SK-N-SH (cell line): ENCODE data around the gene TSKS. TPM values are rescaled to one million over a fixed set of nuclear protein-coding genes. Genes with fewer than 3 reads are reported as not detected.

ENCODE experiments used
- CTCF ChIA-PET: fragments of 300-600, 350-600 bp; formaldehyde crosslinking; extraction: SDS; loops from one replicate; lab custom pipeline; 2021; lab: Yijun Ruan, JAX
- POLR2A ChIA-PET: fragments of 350-600 bp; sonication (Branson Sonifier 250); formaldehyde crosslinking; extraction: SDS; loops from one replicate; lab custom pipeline; 2020; ENCODE audit warnings: antibody characterized with exemption, inconsistent platforms; lab: Yijun Ruan, JAX
- DNase-seq: peaks from one replicate; pipeline ENCODE4 v3.0.0; 2012
- H2AFZ ChIP-seq: fragments of 200-600 bp; sonication (generic); 2 replicates; pipeline ENCODE4 v1.8.1; 2016; ENCODE audit warnings: antibody characterized with exemption, mild to moderate bottlenecking, low read depth
- H3F3A ChIP-seq: fragments of 200-600 bp; sonication (generic); replicated peaks from 2 replicates; pipeline ENCODE3; 2016; ENCODE audit warnings: antibody characterized with exemption, mild to moderate bottlenecking; ENCODE audit not compliant: insufficient read depth
- H3K27ac ChIP-seq, 2 experiments: fragments of 200-500 bp in 1 of 2; fragments of 200-600 bp in 1 of 2; sonication (Bioruptor generic) in 1 of 2; sonication (generic), shearing (Covaris generic) in 1 of 2; 2 replicates each; pipeline versions ENCODE4 v1.5.1 to v1.6.1; 2014 to 2016; ENCODE audit warnings: low read depth in 2 of 2, inconsistent platforms in 1 of 2, low read length in 1 of 2, mild to moderate bottlenecking in 1 of 2, mixed read lengths in 1 of 2
- H3K27me3 ChIP-seq: fragments of 200-600 bp; sonication (generic), shearing (Covaris generic); 2 replicates; pipeline ENCODE4 v1.6.1; 2016; ENCODE audit warnings: mixed run types; ENCODE audit not compliant: insufficient read depth
- H3K36me3 ChIP-seq, 2 experiments: fragments of 200-500 bp in 1 of 2; fragments of 200-600 bp in 1 of 2; sonication (Bioruptor generic) in 1 of 2; sonication (generic) in 1 of 2; replicated peaks in 1 of 2; 2 replicates each; pipeline versions ENCODE3 to v1.5.1; 2014 to 2016; ENCODE audit warnings: low read length in 1 of 2, mild to moderate bottlenecking in 1 of 2; ENCODE audit not compliant: insufficient read depth in 2 of 2, control insufficient read depth in 1 of 2
- H3K4me1 ChIP-seq, 2 experiments: fragments of 200-500 bp in 1 of 2; fragments of 200-600 bp in 1 of 2; sonication (Bioruptor generic) in 1 of 2; sonication (generic), shearing (Covaris generic) in 1 of 2; 2 replicates each; pipeline versions ENCODE4 v1.5.1 to v1.6.1; 2014 to 2016; ENCODE audit warnings: low read depth in 1 of 2, low read length in 1 of 2, mixed run types in 1 of 2; ENCODE audit not compliant: insufficient read depth in 2 of 2, control insufficient read depth in 1 of 2
- H3K4me2 ChIP-seq: fragments of 200-600 bp; sonication (generic), shearing (Covaris generic); 2 replicates; pipeline ENCODE4 v1.6.1; 2017; ENCODE audit warnings: mixed run types
- H3K4me3 ChIP-seq, 2 experiments: fragments of 200-500 bp in 1 of 2; fragments of 200-600 bp in 1 of 2; sonication (Bioruptor generic) in 1 of 2; sonication (generic), shearing (Covaris generic) in 1 of 2; 2 replicates each; pipeline versions ENCODE4 v1.5.1 to v1.8.1; 2014 to 2016; ENCODE audit warnings: low read depth in 2 of 2, inconsistent platforms in 1 of 2, low read length in 1 of 2, mild to moderate bottlenecking in 1 of 2, mixed read lengths in 1 of 2, moderate library complexity in 1 of 2
- H3K79me2 ChIP-seq: fragments of 200-600 bp; sonication (generic); 2 replicates; pipeline ENCODE4 v1.8.1; 2017; ENCODE audit warnings: mild to moderate bottlenecking; ENCODE audit not compliant: insufficient read depth
- H3K9ac ChIP-seq: fragments of 200-600 bp; sonication (generic); 2 replicates; pipeline ENCODE4 v1.6.1; 2017; ENCODE audit warnings: mixed run types
- H3K9me2 ChIP-seq: fragments of 200-600 bp; sonication (generic); 2 replicates; pipeline ENCODE4 v1.6.1; 2017; ENCODE audit warnings: mixed run types
- H3K9me3 ChIP-seq: fragments of 200-600 bp; sonication (generic); 2 replicates; pipeline ENCODE4 v1.6.1; 2017; ENCODE audit warnings: mixed run types, mild to moderate bottlenecking, moderate library complexity
- H4K20me1 ChIP-seq: fragments of 200-600 bp; sonication (generic); 2 replicates; pipeline ENCODE4 v1.6.1; 2017; ENCODE audit warnings: mild to moderate bottlenecking, mixed run types; ENCODE audit not compliant: insufficient read depth
- CTCF ChIP-seq: fragments of 200-600 bp; sonication (generic); IDR thresholded peaks from 2 replicates; pipeline ENCODE4 v1.6.1; 2017; ENCODE audit warnings: antibody characterized with exemption, mild to moderate bottlenecking, moderate library complexity
- ELF1 ChIP-seq: IDR thresholded peaks from 2 replicates; pipeline ENCODE4 v1.4.0; 2012
- EP300 ChIP-seq, 2 experiments: IDR thresholded peaks; 2 replicates each; pipeline versions ENCODE4 v1.4.0 to v1.6.1; 2012; ENCODE audit warnings: borderline replicate concordance in 1 of 2, low read depth in 1 of 2, low read length in 1 of 2
- FOXM1 ChIP-seq: IDR thresholded peaks from 2 replicates; pipeline ENCODE4 v1.4.0; 2012; ENCODE audit warnings: low read depth, mild to moderate bottlenecking
- GABPA ChIP-seq: IDR thresholded peaks from 2 replicates; pipeline ENCODE4 v1.4.0; 2012; ENCODE audit warnings: low read depth, mild to moderate bottlenecking
- GATA2 ChIP-seq: sonication (generic); formaldehyde crosslinking; IDR thresholded peaks from 2 replicates; pipeline ENCODE4 v1.5.0; 2020; ENCODE audit warnings: mild to moderate bottlenecking, missing genetic modification reagents
- IRF3 ChIP-seq: fragments of 150-350 bp; IDR thresholded peaks from 2 replicates; pipeline ENCODE4 v1.6.1; 2016; ENCODE audit warnings: mild to moderate bottlenecking, low read depth, low read length
- MEF2A ChIP-seq: IDR thresholded peaks from 2 replicates; pipeline ENCODE4 v1.4.0; 2012; ENCODE audit warnings: low read depth, borderline replicate concordance
- MXI1 ChIP-seq: IDR thresholded peaks from 2 replicates; pipeline ENCODE4 v1.6.1; 2012; ENCODE audit warnings: mild to moderate bottlenecking, low read depth, low read length, improper control_type of control experiment
- PBX3 ChIP-seq: IDR thresholded peaks from 2 replicates; pipeline ENCODE4; 2012
- POLR2AphosphoS5 ChIP-seq: IDR thresholded peaks from 2 replicates; pipeline ENCODE4 v1.6.1; 2012; ENCODE audit warnings: low read depth, low read length
- RAD21 ChIP-seq: IDR thresholded peaks from 2 replicates; pipeline ENCODE4 v1.6.1; 2012; ENCODE audit warnings: mild to moderate bottlenecking, low read length
- RCOR1 ChIP-seq: fragments of 150-350 bp; IDR thresholded peaks from 2 replicates; pipeline ENCODE4 v1.6.1; 2017; ENCODE audit warnings: antibody characterized with exemption, low read length
- SIN3A ChIP-seq: IDR thresholded peaks from 2 replicates; pipeline ENCODE4 v1.6.1; 2012; ENCODE audit warnings: low read depth, mild to moderate bottlenecking, low read length, moderate library complexity, borderline replicate concordance
- SMC3 ChIP-seq: IDR thresholded peaks from 2 replicates; pipeline ENCODE4 v1.6.1; 2012; ENCODE audit warnings: low read depth, low read length, improper control_type of control experiment
- TEAD4 ChIP-seq: IDR thresholded peaks from 2 replicates; pipeline ENCODE4 v1.4.0; 2012; ENCODE audit warnings: mild to moderate bottlenecking, borderline replicate concordance; ENCODE audit not compliant: insufficient read depth
- USF1 ChIP-seq: IDR thresholded peaks from 2 replicates; pipeline ENCODE4 v1.4.0; 2012; ENCODE audit warnings: low read depth, borderline replicate concordance
- USF2 ChIP-seq: fragments of 150-350 bp; IDR thresholded peaks from 2 replicates; pipeline ENCODE4 v1.6.1; 2017; ENCODE audit warnings: antibody characterized with exemption, low read length, low read depth, borderline replicate concordance
- ZBTB33 ChIP-seq: IDR thresholded peaks from 2 replicates; pipeline ENCODE4 v1.4.0; 2012; ENCODE audit warnings: low read depth, borderline replicate concordance
- WGBS: methylation state at CpG from one replicate; pipeline ENCODE4 v1.1.6; 2017; ENCODE audit warnings: low lambda C conversion rate; 5-methylcytosine and 5-hydroxymethylcytosine counted together
- polyA plus RNA-seq, 3 experiments: library from polyadenylated mRNA; depleted of rRNA; stranded (reverse); fragments of >200 nt; gene quantifications; 2 replicates each; pipeline ENCODE4 v1.2.3, GENCODE V29; 2012

The TSKS gene
- polyA plus RNA-seq, 1 of the 3 experiments (the other 2 are of a cell fraction), result not detected

- CTCF ChIA-PET, result interaction anchor here (0.7 kb wide), 1 partner anchor 15 kb away, joined by 3 read pairs; no protein-coding TSS in a partner anchor
- H4K20me1 ChIP-seq, result peaks cover 13% of the 10 kb centered on the region
- H3K4me1 ChIP-seq, result peaks cover 6 to 16% of the 10 kb centered on the region in 2 experiments; a peak in 2 of 4 replicates
- no peak overlapping the region for H3K9ac ChIP-seq
- H3K4me2 ChIP-seq, result no peak overlapping the region
- H3F3A ChIP-seq, result peaks cover 4% of the 10 kb centered on the region
- H3K9me2 ChIP-seq, result no peaks in the 10 kb centered on the region
- no peak overlapping the region for H3K4me3 ChIP-seq
- POLR2A ChIA-PET, result interaction anchor here (1.4 kb wide), 1 partner anchor 43 kb away, joined by 3 read pairs; the partner anchor contains the start of gene FUZ
- TF ChIP-seq CTCF (no peak), SIN3A (no peak), PBX3 (no peak), USF1 (no peak), POLR2AphosphoS5 (no peak), FOXM1 (no peak), TEAD4 (no peak), ZBTB33 (no peak), RCOR1 (no peak), SMC3 (no peak), GATA2 (CRISPR knock-in tag) (no peak), IRF3 (no peak), USF2 (no peak), GABPA (no peak), MXI1 (no peak), EP300 (IDR thresholded peaks at IDR 0.05; ENCODE audit: borderline replicate concordance in 1 of 2, low read depth in 1 of 2, low read length in 1 of 2) (no peak), RAD21 (no peak), ELF1 (no peak), MEF2A (no peak)
- 92% methylated on average over 8 of the region's 8 CpGs for WGBS
- H3K27ac ChIP-seq, result no peak overlapping the region
- no peaks in the 10 kb centered on the region for H3K36me3 ChIP-seq
- no peak overlapping the region for H2AFZ ChIP-seq
- H3K79me2 ChIP-seq, result peaks cover 86% of the 10 kb centered on the region
- no peaks in the 10 kb centered on the region for H3K27me3 ChIP-seq
- DNase-seq, result no peak
- no peaks in the 10 kb centered on the region for H3K9me3 ChIP-seq
Observed at GRCh38 chr19:49770529-49770928, 7.4 kb upstream of the TSKS start.
